Astrocyte (in vitro differentiated cells and primary cell): ENCODE data around the gene DUSP5. TPM values are rescaled to one million over a fixed set of nuclear protein-coding genes. Genes with fewer than 3 reads are reported as not detected.

Experiments used
- DNase-seq: peaks from one replicate; pipeline ENCODE4 v3.0.0-alpha.2; 2010; ENCODE audit warnings: low read depth
- FAIRE-seq: peaks from 2 replicates; lab custom pipeline; 2011; peaks lifted over from hg19 to GRCh38; lab: Jason Lieb, UNC
- H2AFZ ChIP-seq: 2 replicates; pipeline ENCODE4 v1.6.0; 2012; ENCODE audit warnings: low read depth, low read length, inconsistent platforms
- H3K27ac ChIP-seq: 2 replicates; pipeline ENCODE4 v1.5.1; 2011; ENCODE audit warnings: low read depth, low read length, inconsistent platforms
- H3K27me3 ChIP-seq: 2 replicates; pipeline ENCODE4 v1.6.0; 2011; ENCODE audit warnings: low read length, inconsistent platforms; ENCODE audit not compliant: insufficient read depth
- H3K36me3 ChIP-seq: 2 replicates; pipeline ENCODE4 v1.5.1; 2011; ENCODE audit warnings: low read length, inconsistent platforms; ENCODE audit not compliant: insufficient read depth
- H3K4me1 ChIP-seq: 2 replicates; pipeline ENCODE4 v1.5.1; 2011; ENCODE audit warnings: low read length, inconsistent platforms; ENCODE audit not compliant: insufficient read depth
- H3K4me2 ChIP-seq: 2 replicates; pipeline ENCODE4 v1.6.0; 2012; ENCODE audit warnings: low read length, inconsistent platforms
- H3K4me3 ChIP-seq: 2 replicates; pipeline ENCODE4 v1.5.1; 2011; ENCODE audit warnings: low read depth, mild to moderate bottlenecking, low read length, inconsistent platforms; ENCODE audit not compliant: insufficient read depth
- H3K79me2 ChIP-seq: 2 replicates; pipeline ENCODE4 v1.6.0; 2012; ENCODE audit warnings: mild to moderate bottlenecking, low read length, inconsistent platforms; ENCODE audit not compliant: insufficient read depth
- H3K9ac ChIP-seq: 2 replicates; pipeline ENCODE4 v1.6.0; 2012; ENCODE audit warnings: mild to moderate bottlenecking, low read length, inconsistent platforms
- H3K9me3 ChIP-seq: 2 replicates; pipeline ENCODE4 v1.5.1; 2012; ENCODE audit warnings: low read depth, mild to moderate bottlenecking, low read length, inconsistent platforms; ENCODE audit not compliant: insufficient read depth
- H4K20me1 ChIP-seq: 2 replicates; pipeline ENCODE4 v1.6.0; 2012; ENCODE audit warnings: low read length, inconsistent platforms; ENCODE audit not compliant: insufficient read depth
- H3K27ac Mint-ChIP-seq: one replicate; pipeline ENCODE4 v1.8.0; 2021; ENCODE audit warnings: mild to moderate bottlenecking, mixed read lengths; ENCODE audit not compliant: unreplicated experiment
- H3K27me3 Mint-ChIP-seq: one replicate; pipeline ENCODE4 v1.8.0; 2021; ENCODE audit warnings: low read depth, mixed read lengths; ENCODE audit not compliant: unreplicated experiment
- H3K36me3 Mint-ChIP-seq: one replicate; pipeline ENCODE4 v1.8.0; 2021; ENCODE audit warnings: low read depth, mixed read lengths; ENCODE audit not compliant: unreplicated experiment
- H3K4me1 Mint-ChIP-seq: one replicate; pipeline ENCODE4 v1.8.0; 2021; ENCODE audit warnings: low read depth, mixed read lengths; ENCODE audit not compliant: unreplicated experiment
- H3K4me3 Mint-ChIP-seq: one replicate; pipeline ENCODE4 v1.8.0; 2021; ENCODE audit warnings: mild to moderate bottlenecking, moderate library complexity, mixed read lengths; ENCODE audit not compliant: unreplicated experiment
- H3K9me3 Mint-ChIP-seq: one replicate; pipeline ENCODE4 v1.8.0; 2021; ENCODE audit warnings: mild to moderate bottlenecking, mixed read lengths; ENCODE audit not compliant: unreplicated experiment
- EZH2 ChIP-seq: IDR thresholded peaks from 2 replicates; pipeline ENCODE4 v1.6.1; 2012; ENCODE audit warnings: mild to moderate bottlenecking, low read length, inconsistent platforms; ENCODE audit not compliant: insufficient read depth
- total RNA-seq: library from RNA; stranded (reverse); gene quantifications from 2 replicates; pipeline ENCODE4 v1.2.1, GENCODE V29; 2021
- TF ChIP-seq, protein P1 (sequence below): IDR thresholded peaks from 2 replicates; pipeline ENCODE4 v1.5.1; 2011; ENCODE audit warnings: low read depth, mild to moderate bottlenecking, inconsistent platforms, low read length, moderate library complexity; ENCODE audit not compliant: insufficient read depth

DUSP5 gene
- total RNA-seq, 1 donor from 2014 or later: 36.4 TPM

DNA sequence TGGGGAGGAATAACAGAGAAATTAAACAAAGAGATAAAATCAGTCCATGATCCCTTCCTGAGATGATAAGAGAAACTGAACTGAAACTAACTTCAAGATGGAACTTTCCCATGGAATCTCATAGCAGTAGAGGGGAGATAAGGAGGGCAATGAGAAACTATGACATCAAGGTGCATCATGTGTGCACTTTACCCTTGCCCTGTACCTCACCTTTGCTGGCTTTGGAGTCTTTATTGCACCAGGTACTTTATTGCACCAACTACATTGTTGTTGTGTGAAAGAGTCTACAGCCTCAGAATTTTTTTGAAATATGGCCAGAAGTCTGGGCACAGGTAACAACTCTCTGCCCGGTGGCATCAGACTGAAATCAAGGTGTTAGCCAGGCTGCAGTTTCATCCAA lies 58.6 kb downstream of the DUSP5 start:
- Histone ChIP-seq H3K9me3 (no peaks in the 10 kb centered on the region), H4K20me1 (no peaks in the 10 kb centered on the region), H3K4me1 (no peaks in the 10 kb centered on the region), H3K27ac (no peak overlapping the region), H3K4me2 (no peak overlapping the region), H2AFZ (no peak overlapping the region), H3K27me3 (no peaks in the 10 kb centered on the region), H3K4me3 (no peak overlapping the region), H3K9ac (no peak overlapping the region), H3K36me3 (no peaks in the 10 kb centered on the region), H3K79me2 (no peaks in the 10 kb centered on the region)
- DNase-seq (no peak), FAIRE-seq (no peak)
- H3K9me3 Mint-ChIP-seq: no peaks in the 10 kb centered on the region
- H3K27me3 Mint-ChIP-seq: no peaks in the 10 kb centered on the region
- no peak overlapping the region for H3K27ac Mint-ChIP-seq
- H3K36me3 Mint-ChIP-seq: peaks cover 2% of the 10 kb centered on the region
- no peak overlapping the region for H3K4me3 Mint-ChIP-seq
- peaks cover 11% of the 10 kb centered on the region for H3K4me1 Mint-ChIP-seq
- TF ChIP-seq, protein P1, sequence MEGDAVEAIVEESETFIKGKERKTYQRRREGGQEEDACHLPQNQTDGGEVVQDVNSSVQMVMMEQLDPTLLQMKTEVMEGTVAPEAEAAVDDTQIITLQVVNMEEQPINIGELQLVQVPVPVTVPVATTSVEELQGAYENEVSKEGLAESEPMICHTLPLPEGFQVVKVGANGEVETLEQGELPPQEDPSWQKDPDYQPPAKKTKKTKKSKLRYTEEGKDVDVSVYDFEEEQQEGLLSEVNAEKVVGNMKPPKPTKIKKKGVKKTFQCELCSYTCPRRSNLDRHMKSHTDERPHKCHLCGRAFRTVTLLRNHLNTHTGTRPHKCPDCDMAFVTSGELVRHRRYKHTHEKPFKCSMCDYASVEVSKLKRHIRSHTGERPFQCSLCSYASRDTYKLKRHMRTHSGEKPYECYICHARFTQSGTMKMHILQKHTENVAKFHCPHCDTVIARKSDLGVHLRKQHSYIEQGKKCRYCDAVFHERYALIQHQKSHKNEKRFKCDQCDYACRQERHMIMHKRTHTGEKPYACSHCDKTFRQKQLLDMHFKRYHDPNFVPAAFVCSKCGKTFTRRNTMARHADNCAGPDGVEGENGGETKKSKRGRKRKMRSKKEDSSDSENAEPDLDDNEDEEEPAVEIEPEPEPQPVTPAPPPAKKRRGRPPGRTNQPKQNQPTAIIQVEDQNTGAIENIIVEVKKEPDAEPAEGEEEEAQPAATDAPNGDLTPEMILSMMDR: no peak

DNA sequence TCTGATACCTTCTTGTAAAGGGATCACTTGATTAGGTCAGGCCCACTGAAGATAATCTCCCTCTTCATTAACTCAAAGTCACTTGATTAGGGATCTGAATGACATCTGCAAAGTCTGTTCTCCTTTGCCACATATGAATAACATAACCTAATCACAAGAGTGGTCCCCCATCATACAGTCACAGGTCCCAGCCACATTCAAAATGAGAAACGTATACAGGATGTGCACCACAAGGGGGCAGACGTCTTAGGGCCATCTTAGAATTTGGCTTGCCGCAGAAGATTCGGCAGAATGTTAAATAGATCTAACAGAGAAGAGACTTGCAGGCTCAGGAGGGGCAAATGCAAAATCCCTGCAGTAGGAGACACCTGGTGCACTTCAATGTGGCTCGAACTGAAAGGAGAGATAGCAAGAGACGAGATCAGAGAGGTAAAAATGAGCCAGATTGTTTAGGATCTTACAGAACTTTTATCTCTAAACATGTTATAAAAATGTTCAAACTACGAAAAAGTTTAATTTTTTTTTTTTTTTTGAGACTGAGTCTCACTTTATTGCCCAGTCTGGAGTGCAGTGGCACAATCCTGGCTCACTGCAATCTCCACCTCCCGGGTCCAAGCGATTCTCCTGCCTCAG lies 59.4 kb downstream of the DUSP5 start:
- Histone ChIP-seq H2AFZ (no peak overlapping the region), H3K9me3 (no peaks in the 10 kb centered on the region), H3K27ac (no peak overlapping the region), H3K4me2 (no peak overlapping the region), H3K4me1 (no peaks in the 10 kb centered on the region), H3K27me3 (no peaks in the 10 kb centered on the region), H3K36me3 (no peaks in the 10 kb centered on the region), H3K9ac (no peak overlapping the region), H3K4me3 (no peak overlapping the region), H4K20me1 (no peaks in the 10 kb centered on the region), H3K79me2 (no peaks in the 10 kb centered on the region)
- H3K4me1 Mint-ChIP-seq: peaks cover 11% of the 10 kb centered on the region
- H3K4me3 Mint-ChIP-seq: no peak overlapping the region
- no peaks in the 10 kb centered on the region for H3K27me3 Mint-ChIP-seq
- H3K36me3 Mint-ChIP-seq: peaks cover 2% of the 10 kb centered on the region
- no peaks in the 10 kb centered on the region for H3K9me3 Mint-ChIP-seq
- no peak for TF ChIP-seq EZH2
- TF ChIP-seq, protein P1: peak; percentile 80
- FAIRE-seq (peak; percentile 49), DNase-seq (peak; percentile 26)
- no peak overlapping the region for H3K27ac Mint-ChIP-seq

DNA sequence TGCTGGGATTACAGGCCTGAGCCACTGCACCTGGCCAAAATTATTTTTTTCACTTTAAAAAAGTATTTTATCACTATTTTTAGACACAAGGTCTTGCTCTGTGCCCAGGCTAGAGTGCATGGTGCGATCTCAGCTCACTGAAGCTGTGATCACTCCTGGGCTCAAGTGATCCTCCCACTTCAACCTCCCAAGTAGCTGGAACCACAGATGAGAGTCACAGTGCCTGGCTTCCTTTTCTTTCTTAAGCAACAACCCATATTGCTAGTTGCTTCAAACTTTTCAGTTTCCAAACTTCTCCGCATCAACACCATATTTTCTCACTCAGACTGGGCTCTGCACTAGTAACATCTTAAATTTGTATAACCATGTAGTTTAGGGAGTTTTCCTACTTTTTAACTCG lies 60.3 kb downstream of the DUSP5 start:
- Mint-ChIP-seq H3K27me3 (no peaks in the 10 kb centered on the region), H3K9me3 (no peaks in the 10 kb centered on the region), H3K4me3 (no peak overlapping the region), H3K36me3 (peaks cover 2% of the 10 kb centered on the region), H3K4me1 (peaks cover 11% of the 10 kb centered on the region), H3K27ac (no peak overlapping the region)
- no peak for DNase-seq
- no peak overlapping the region for H3K4me3 ChIP-seq
- no peaks in the 10 kb centered on the region for H3K79me2 ChIP-seq
- no peaks in the 10 kb centered on the region for H3K9me3 ChIP-seq
- no peaks in the 10 kb centered on the region for H3K36me3 ChIP-seq
- no peak overlapping the region for H3K27ac ChIP-seq
- no peak for TF ChIP-seq EZH2
- H2AFZ ChIP-seq: no peak overlapping the region
- H3K27me3 ChIP-seq: no peaks in the 10 kb centered on the region
- no peak overlapping the region for H3K9ac ChIP-seq
- FAIRE-seq: no peak
- H3K4me1 ChIP-seq: no peaks in the 10 kb centered on the region
- H3K4me2 ChIP-seq: no peak overlapping the region
- H4K20me1 ChIP-seq: no peaks in the 10 kb centered on the region
